Tongue (tissue), 2 donors: Measurements from ENCODE around the gene GFER. TPM values are rescaled to one million over a fixed set of nuclear protein-coding genes. Genes with fewer than 3 reads are reported as not detected.
"Not testable (repeated sequence)": the region's sequence is repeated elsewhere in the genome, so short reads cannot be mapped to it uniquely, and the experiment has no call there.

ENCODE experiments used
- DNase-seq: peaks from one replicate; pipeline ENCODE4 v3.0.0-alpha.2; 2015
- total RNA-seq: library from RNA; depleted of rRNA; stranded (reverse); fragments of >200 nt; gene quantifications from one replicate; pipeline ENCODE4 v1.2.3, GENCODE V29; 2014

The GFER gene
- total RNA-seq, 1 donor from 2014 or later, result 10.2 TPM

GRCh38 chr16:2005646-2006045, 21.7 kb downstream of the GFER start:
- DNase-seq, result no peak

- DNase-seq, result no peak
Observed at GRCh38 chr16:2006317-2006716, 22.3 kb downstream of the GFER start.

- no peak for DNase-seq
Observed at GRCh38 chr16:2007081-2007836, 23.3 kb downstream of the GFER start.

GRCh38 chr16:2008009-2008526, 24.1 kb downstream of the GFER start:
- DNase-seq, result no peak

GRCh38 chr16:2008631-2009163, 24.7 kb downstream of the GFER start:
- DNase-seq, result peak; percentile 29

GRCh38 chr16:2009164-2009711, 25.2 kb downstream of the GFER start:
- DNase-seq, result peak; percentile 17

GRCh38 chr16:2009791-2010510, 26.0 kb downstream of the GFER start, which contains the start of gene ZNF598:
Gene ZNF598 (minus strand): TSS chr16:2009821.
- peak; percentile 93 for DNase-seq

GRCh38 chr16:2011726-2012125, 27.7 kb downstream of the GFER start:
- not testable (repeated sequence) for DNase-seq

GRCh38 chr16:2013527-2013926, 29.5 kb downstream of the GFER start:
- no peak for DNase-seq

- DNase-seq, result peak; percentile 64
Observed at GRCh38 chr16:2015117-2015946, 31.3 kb downstream of the GFER start.

- DNase-seq, result no peak
Observed at GRCh38 chr16:2015947-2016208, 31.9 kb downstream of the GFER start.

GRCh38 chr16:2016407-2016922, 32.5 kb downstream of the GFER start:
- no peak for DNase-seq

- peak; percentile 53 for DNase-seq
Observed at GRCh38 chr16:2019518-2019920, 35.5 kb downstream of the GFER start, which contains the start of gene NPW. Gene NPW (plus strand): TSS chr16:2019785.

GRCh38 chr16:2019921-2020831, 36.2 kb downstream of the GFER start:
- DNase-seq, result peak; percentile 30

- peak; percentile 61 for DNase-seq
Observed at GRCh38 chr16:2022723-2023091, 38.7 kb downstream of the GFER start.

GRCh38 chr16:2023092-2024031, 39.4 kb downstream of the GFER start:
- DNase-seq, result peak; percentile 95

GRCh38 chr16:2024032-2024420, 40.0 kb downstream of the GFER start:
- DNase-seq, result no peak

- DNase-seq, result no peak
Observed at GRCh38 chr16:2025251-2025650, 41.3 kb downstream of the GFER start.

GRCh38 chr16:2025878-2026460, 42.0 kb downstream of the GFER start:
- DNase-seq, result no peak
